Omental fat pad (tissue), 4 donors: ENCODE data around the gene SEMA4G. TPM values are rescaled to one million over a fixed set of nuclear protein-coding genes. Genes with fewer than 3 reads are reported as not detected.
A peak's percentile ranks its signal among the peaks of the same experiment; 100 is the strongest.

Experiments used
- ATAC-seq: fragments of 150-250 bp; one replicate; pipeline ENCODE4 v1.9.1; 2016; ENCODE audit warnings: mild to moderate bottlenecking, moderate library complexity; ENCODE audit not compliant: low FRiP score
- DNase-seq: peaks from one replicate; pipeline ENCODE4 v3.0.0-alpha.2; 2019; ENCODE audit warnings: low spot score
- CTCF ChIP-seq, 3 donors: fragments of 450-650 bp; IDR thresholded peaks; one replicate each; pipeline ENCODE4 v1.5.1; 2016 to 2017; ENCODE audit warnings: antibody characterized with exemption in 3 of 3, mild to moderate bottlenecking in 3 of 3, moderate library complexity in 2 of 3
- small RNA-seq: library from RNA; depleted of rRNA; stranded (forward); fragments of <200 nt; gene quantifications from one replicate; pipeline ENCODE3, GENCODE V24; 2016
- total RNA-seq, 4 donors: library from RNA; depleted of rRNA; stranded (reverse); fragments of >200 nt; gene quantifications; one replicate each; pipeline ENCODE4 v1.1.0, GENCODE V29; 2016

Gene SEMA4G
- total RNA-seq, 4 donors from 2014 or later, result 0.47 to 1.4 (median 1.1) TPM

- TF ChIP-seq CTCF (IDR thresholded peaks at IDR 0.05), result no peak
- no peak for ATAC-seq
- no peak for DNase-seq
These were observed 48.9 kb downstream of the SEMA4G start for GRCh38 chr10:101018118-101018599.

GRCh38 chr10:101018600-101019439 lies 49.5 kb downstream of the SEMA4G start:
- peak in 1 of 3 donors; percentile 25 for TF ChIP-seq CTCF (IDR thresholded peaks at IDR 0.05)
- DNase-seq (peak; percentile 81), ATAC-seq (peak; percentile 70)

Small RNAs within 50 kb of the gene (small RNA-seq; reads per million reads assigned to genes)
- not detected for gene MIR608

Other genes with a start within 250 kb of the SEMA4G start
- not detected for gene PAX2, start 223.9 kb upstream of the SEMA4G start, total RNA-seq
- 10 to 100 TPM; 14.9 to 37.8 (median 21.9) TPM for gene SLF2, start 56.5 kb upstream of the SEMA4G start, total RNA-seq
- 10 to 100 TPM; 59.7 to 97.0 (median 79.3) TPM for gene MRPL43, start 18.0 kb downstream of the SEMA4G start, total RNA-seq
- 10 to 100 TPM in 1 of 4 donors, 1 to 10 TPM in 3; 4.6 to 20.8 (median 6.9) TPM for gene TWNK, start 18.0 kb downstream of the SEMA4G start, total RNA-seq
- gene LZTS2, start 30.3 kb downstream of the SEMA4G start, total RNA-seq, result 10 to 100 TPM; 59.4 to 98.0 (median 72.6) TPM
- 1 to 10 TPM in 1 of 4 donors, under 1 TPM in 3; 0.12 to 3.3 (median 0.30) TPM for gene PDZD7, start 61.6 kb downstream of the SEMA4G start, total RNA-seq
- gene SFXN3, start 61.7 kb downstream of the SEMA4G start, total RNA-seq, result 10 to 100 TPM; 54.8 to 97.3 (median 71.2) TPM
- 10 to 100 TPM in 1 of 4 donors, 1 to 10 TPM in 2, under 1 TPM in 1; 0.72 to 15.0 (median 1.6) TPM for gene KAZALD1, start 92.5 kb downstream of the SEMA4G start, total RNA-seq
- not detected for gene TLX1, start 161.8 kb downstream of the SEMA4G start, total RNA-seq